Skeletal muscle tissue (tissue), 4 donors: ENCODE data around the gene PLCL2. TPM values are rescaled to one million over a fixed set of nuclear protein-coding genes. Genes with fewer than 3 reads are reported as not detected.

Experiments used
- H3K27ac ChIP-seq: one replicate; pipeline ENCODE4 v1.7.0; 2013; ENCODE audit warnings: mild to moderate bottlenecking, low read depth, low read length, inconsistent platforms
- H3K27me3 ChIP-seq, 3 donors: one replicate each; pipeline ENCODE4 v1.7.0; 2013; ENCODE audit warnings: low read length in 3 of 3; ENCODE audit not compliant: control insufficient read depth in 3 of 3, insufficient read depth in 3 of 3
- H3K36me3 ChIP-seq, 3 donors: one replicate each; pipeline ENCODE4 v1.7.0; 2013; ENCODE audit warnings: low read length in 3 of 3; ENCODE audit not compliant: control insufficient read depth in 3 of 3, insufficient read depth in 3 of 3
- H3K4me1 ChIP-seq, 3 donors: one replicate each; pipeline ENCODE4 v1.7.0; 2013; ENCODE audit warnings: low read length in 3 of 3, mild to moderate bottlenecking in 3 of 3; ENCODE audit not compliant: control insufficient read depth in 3 of 3, insufficient read depth in 3 of 3
- H3K4me3 ChIP-seq, 3 donors: one replicate each; pipeline ENCODE4 v1.7.0; 2013; ENCODE audit warnings: low read length in 3 of 3
- H3K9ac ChIP-seq, 3 donors: one replicate each; pipeline ENCODE4 v1.7.0; 2013; ENCODE audit warnings: low read length in 3 of 3, mild to moderate bottlenecking in 3 of 3, moderate library complexity in 2 of 3, low read depth in 1 of 3
- H3K9me3 ChIP-seq, 3 donors: one replicate each; pipeline ENCODE4 v1.7.0; 2013; ENCODE audit warnings: low read length in 3 of 3; ENCODE audit not compliant: control insufficient read depth in 3 of 3
- total RNA-seq: library from RNA; depleted of rRNA; stranded (reverse); fragments of >200 nt; gene quantifications from one replicate; pipeline ENCODE4 v1.2.3, GENCODE V29; 2014
- donor health status: Osteomylitis.

PLCL2 gene
- total RNA-seq, 1 donor from 2014 or later: 83.5 TPM

GRCh38 chr3:16911916-16912315 lies 27.2 kb downstream of the PLCL2 start:
- Histone ChIP-seq H3K4me1 (peaks cover 38 to 44% (median 41%) of the 10 kb centered on the region in 3 donors), H3K9me3 (no peaks in the 10 kb centered on the region), H3K9ac (no peak overlapping the region), H3K27ac (no peak overlapping the region), H3K36me3 (no peaks in the 10 kb centered on the region), H3K27me3 (no peaks in the 10 kb centered on the region), H3K4me3 (no peak overlapping the region)

- H3K27me3 ChIP-seq: no peaks in the 10 kb centered on the region
- no peak overlapping the region for H3K4me3 ChIP-seq
- H3K4me1 ChIP-seq: peaks cover 40 to 45% (median 41%) of the 10 kb centered on the region in 3 donors
- H3K27ac ChIP-seq: no peak overlapping the region
- H3K9ac ChIP-seq: no peak overlapping the region
- no peaks in the 10 kb centered on the region for H3K36me3 ChIP-seq
- H3K9me3 ChIP-seq: no peaks in the 10 kb centered on the region
These were observed 27.9 kb downstream of the PLCL2 start for GRCh38 chr3:16912400-16913263.

GRCh38 chr3:16913264-16913580 lies 28.5 kb downstream of the PLCL2 start:
- H3K27ac ChIP-seq: no peak overlapping the region
- H3K36me3 ChIP-seq: no peaks in the 10 kb centered on the region
- no peaks in the 10 kb centered on the region for H3K9me3 ChIP-seq
- no peak overlapping the region for H3K9ac ChIP-seq
- H3K4me3 ChIP-seq: no peak overlapping the region
- H3K27me3 ChIP-seq: no peaks in the 10 kb centered on the region
- peaks cover 36 to 49% (median 38%) of the 10 kb centered on the region in 3 donors for H3K4me1 ChIP-seq

GRCh38 chr3:16916840-16917239 lies 32.1 kb downstream of the PLCL2 start:
- Histone ChIP-seq H3K9ac (peak overlapping the region in 1 of 3 donors; percentile 27), H3K4me3 (peak overlapping the region in 1 of 3 donors; percentile 21), H3K36me3 (no peaks in the 10 kb centered on the region), H3K9me3 (no peaks in the 10 kb centered on the region), H3K27me3 (no peaks in the 10 kb centered on the region), H3K27ac (peak overlapping the region; percentile 16), H3K4me1 (peaks cover 19 to 40% (median 30%) of the 10 kb centered on the region in 3 donors)

GRCh38 chr3:16917256-16917935 lies 32.6 kb downstream of the PLCL2 start:
- Histone ChIP-seq H3K27me3 (no peaks in the 10 kb centered on the region), H3K9ac (no peak overlapping the region), H3K4me3 (peak overlapping the region in 1 of 3 donors; percentile 2), H3K4me1 (peaks cover 19 to 37% (median 27%) of the 10 kb centered on the region in 3 donors), H3K9me3 (no peaks in the 10 kb centered on the region), H3K36me3 (no peaks in the 10 kb centered on the region), H3K27ac (peak overlapping the region; percentile 16)

- no peak overlapping the region for H3K9ac ChIP-seq
- no peaks in the 10 kb centered on the region for H3K9me3 ChIP-seq
- H3K4me3 ChIP-seq: no peak overlapping the region
- no peaks in the 10 kb centered on the region for H3K36me3 ChIP-seq
- no peak overlapping the region for H3K27ac ChIP-seq
- H3K4me1 ChIP-seq: peaks cover 16 to 29% (median 24%) of the 10 kb centered on the region in 3 donors
- H3K27me3 ChIP-seq: no peaks in the 10 kb centered on the region
These were observed 33.4 kb downstream of the PLCL2 start for GRCh38 chr3:16917980-16918682.

GRCh38 chr3:16918683-16919025 lies 33.9 kb downstream of the PLCL2 start:
- H3K27ac ChIP-seq: no peak overlapping the region
- no peaks in the 10 kb centered on the region for H3K36me3 ChIP-seq
- no peak overlapping the region for H3K9ac ChIP-seq
- no peaks in the 10 kb centered on the region for H3K9me3 ChIP-seq
- no peak overlapping the region for H3K4me3 ChIP-seq
- no peaks in the 10 kb centered on the region for H3K27me3 ChIP-seq
- H3K4me1 ChIP-seq: peaks cover 14 to 28% (median 24%) of the 10 kb centered on the region in 3 donors

- no peaks in the 10 kb centered on the region for H3K27me3 ChIP-seq
- no peak overlapping the region for H3K27ac ChIP-seq
- no peak overlapping the region for H3K4me3 ChIP-seq
- H3K9ac ChIP-seq: no peak overlapping the region
- H3K9me3 ChIP-seq: no peaks in the 10 kb centered on the region
- H3K4me1 ChIP-seq: peaks cover 7 to 8% (median 8%) of the 10 kb centered on the region in 3 donors
- no peaks in the 10 kb centered on the region for H3K36me3 ChIP-seq
These were observed 38.4 kb downstream of the PLCL2 start for GRCh38 chr3:16923112-16923511.

GRCh38 chr3:16927485-16927884 lies 42.7 kb downstream of the PLCL2 start:
- Histone ChIP-seq H3K36me3 (no peaks in the 10 kb centered on the region), H3K4me1 (peaks cover 15 to 25% (median 23%) of the 10 kb centered on the region in 3 donors)

More at GRCh38 chr3:16927485-16927884, 42.7 kb downstream of the PLCL2 start:
- H3K27me3 ChIP-seq: no peaks in the 10 kb centered on the region
- H3K4me3 ChIP-seq: no peak overlapping the region
- H3K9ac ChIP-seq: no peak overlapping the region
- no peaks in the 10 kb centered on the region for H3K9me3 ChIP-seq
- no peak overlapping the region for H3K27ac ChIP-seq
